HK-2 (cell line): ENCODE results near the gene RFC2.
"Not testable (repeated sequence)": the region's sequence is repeated elsewhere in the genome, so short reads cannot be mapped to it uniquely, and the experiment has no call there.

ENCODE experiments used
- DNase-seq: peaks from one replicate; pipeline ENCODE4 v3.0.0-alpha.2; 2018; ENCODE audit not compliant: unreplicated experiment

Gene RFC2

GRCh38 chr7:74282748-74283459, 28.7 kb upstream of the RFC2 start:
- DNase-seq: no peak

- peak; percentile 28 for DNase-seq
These were observed 26.8 kb upstream of the RFC2 start for GRCh38 chr7:74280985-74281384.

DNA sequence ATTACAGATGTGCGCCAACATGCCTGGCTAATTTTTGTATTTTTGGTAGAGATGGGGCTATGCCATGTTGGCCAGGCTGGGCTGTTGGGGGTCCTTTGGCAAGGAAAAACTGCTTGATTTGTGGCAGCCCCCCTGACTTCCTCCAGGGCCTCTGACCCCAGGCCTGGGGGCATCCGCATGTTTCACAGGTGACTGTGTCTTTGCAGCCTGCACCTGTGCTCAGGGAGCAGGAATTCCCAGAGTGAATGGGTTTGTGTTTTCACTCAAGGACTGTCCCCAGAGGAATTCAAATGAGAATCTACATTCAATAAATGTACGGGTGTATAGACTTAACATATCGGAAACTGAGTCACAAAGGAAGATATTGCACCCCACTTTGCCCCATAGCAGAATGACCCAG, 23.4 kb upstream of the RFC2 start:
- no peak for DNase-seq

GRCh38 chr7:74275401-74275881, 21.2 kb upstream of the RFC2 start:
- DNase-seq: no peak

DNA sequence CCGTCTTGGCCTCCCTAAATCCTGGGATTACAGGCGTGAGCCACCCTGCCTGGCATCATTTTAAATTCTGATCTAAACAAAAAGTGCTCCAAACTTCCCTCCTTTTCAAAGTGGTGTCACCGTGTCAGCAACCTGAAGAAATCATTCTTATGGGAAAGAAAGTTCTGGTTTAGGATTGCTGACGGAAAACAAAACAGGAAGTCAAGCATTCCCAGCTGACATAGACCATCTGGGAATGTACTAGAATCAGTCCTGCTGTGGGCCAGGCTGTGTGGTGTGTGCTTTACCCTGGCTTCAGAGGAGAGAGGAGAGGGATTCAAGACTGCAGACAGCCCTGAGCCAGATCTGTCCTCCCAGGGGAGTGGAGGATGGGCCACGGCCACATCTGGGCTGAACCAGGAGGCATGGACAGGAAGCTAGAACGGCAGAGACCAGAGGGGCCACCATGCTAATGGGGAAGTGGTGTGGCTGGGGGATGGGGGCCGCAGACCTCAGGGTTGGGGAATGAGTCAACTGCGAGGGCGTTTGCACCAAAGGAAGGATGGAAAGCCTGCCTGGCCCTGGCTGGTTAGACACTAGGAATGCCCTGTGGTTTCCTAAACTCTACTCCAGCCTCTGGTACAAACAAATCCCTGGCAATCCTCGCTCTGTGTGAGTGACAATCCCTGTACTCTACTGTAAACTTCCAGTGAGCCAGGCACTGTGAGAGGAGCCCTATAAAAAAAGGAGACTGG, 18.3 kb upstream of the RFC2 start:
- DNase-seq: peak; percentile 95

GRCh38 chr7:74271742-74272141, 17.5 kb upstream of the RFC2 start:
- DNase-seq: no peak

GRCh38 chr7:74269757-74270277, 15.6 kb upstream of the RFC2 start:
- DNase-seq: no peak

DNA sequence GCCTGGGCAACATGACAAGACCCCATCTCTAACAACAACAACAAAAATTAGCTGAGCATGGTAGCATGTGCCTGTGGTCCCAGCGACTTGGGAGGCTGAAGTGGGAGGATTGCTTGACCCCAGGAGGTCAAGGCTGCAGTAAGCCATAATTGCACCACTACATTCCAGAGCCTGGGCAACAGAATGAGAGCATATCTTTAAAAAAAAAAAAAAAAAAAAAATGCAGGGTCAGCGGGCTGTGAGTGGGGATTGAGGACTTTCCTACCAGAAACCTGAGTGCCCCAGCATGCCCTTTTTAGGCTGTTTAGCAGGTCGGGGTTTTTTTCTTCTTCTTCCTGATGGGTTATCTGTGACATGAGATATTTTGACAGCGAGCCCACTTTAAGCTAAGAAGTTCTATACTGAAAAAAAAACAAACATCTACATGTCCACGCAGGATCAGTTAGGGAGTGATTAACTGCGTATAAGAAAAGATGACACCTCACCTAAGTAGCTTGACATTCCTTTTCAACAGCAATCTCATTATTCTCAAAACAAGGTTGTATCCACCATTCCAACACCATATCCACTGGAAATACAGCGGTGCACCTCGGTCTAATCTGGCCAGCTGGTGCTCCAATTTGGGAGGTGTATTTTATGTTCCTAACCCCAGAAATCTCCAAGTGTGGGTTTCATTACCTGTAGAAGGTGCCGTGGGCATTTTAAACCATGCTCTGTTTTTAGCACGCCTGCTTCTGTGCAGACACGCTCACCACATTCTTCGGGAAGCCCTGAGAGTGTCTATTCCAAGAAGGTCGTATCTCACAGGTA, 13.8 kb upstream of the RFC2 start:
- no peak for DNase-seq

DNA sequence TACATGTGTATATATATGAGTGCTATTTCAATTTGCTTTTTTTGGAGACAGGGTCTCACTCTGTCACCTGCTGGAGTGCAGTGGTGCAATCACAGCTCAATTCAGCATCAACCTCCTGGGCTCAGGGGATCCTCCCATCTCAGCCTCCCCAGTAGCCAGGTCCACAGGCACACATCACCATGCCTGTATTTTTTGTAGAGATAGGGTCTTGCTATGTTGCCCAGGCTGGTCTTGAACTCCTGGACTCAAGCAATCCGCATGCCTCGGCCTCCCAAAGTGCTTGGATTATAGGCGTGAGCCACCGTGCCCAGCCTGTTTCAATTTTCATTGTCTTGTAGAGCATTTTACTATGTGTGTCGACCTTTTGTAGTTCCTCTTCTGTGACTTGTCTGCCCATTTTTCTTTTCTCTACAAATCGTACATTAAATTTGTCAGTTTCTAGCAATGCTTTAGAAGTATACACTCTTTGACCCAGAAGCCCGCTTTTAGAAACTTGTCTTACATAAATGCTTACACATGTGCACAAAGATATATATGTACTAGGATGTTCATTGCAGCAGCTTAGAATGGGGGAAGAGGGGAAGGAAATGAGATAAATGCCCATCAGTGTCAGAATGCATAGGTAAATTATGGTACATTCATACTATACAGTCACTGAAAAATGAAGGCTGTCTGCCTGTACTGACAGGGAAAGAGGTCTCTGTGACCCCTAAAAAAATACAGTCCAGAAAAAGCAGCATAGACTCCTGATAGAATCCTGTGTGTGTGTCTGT, 12.2 kb upstream of the RFC2 start:
- DNase-seq: no peak

- no peak for DNase-seq
These were observed 9.4 kb upstream of the RFC2 start for GRCh38 chr7:74263399-74264120.

DNA sequence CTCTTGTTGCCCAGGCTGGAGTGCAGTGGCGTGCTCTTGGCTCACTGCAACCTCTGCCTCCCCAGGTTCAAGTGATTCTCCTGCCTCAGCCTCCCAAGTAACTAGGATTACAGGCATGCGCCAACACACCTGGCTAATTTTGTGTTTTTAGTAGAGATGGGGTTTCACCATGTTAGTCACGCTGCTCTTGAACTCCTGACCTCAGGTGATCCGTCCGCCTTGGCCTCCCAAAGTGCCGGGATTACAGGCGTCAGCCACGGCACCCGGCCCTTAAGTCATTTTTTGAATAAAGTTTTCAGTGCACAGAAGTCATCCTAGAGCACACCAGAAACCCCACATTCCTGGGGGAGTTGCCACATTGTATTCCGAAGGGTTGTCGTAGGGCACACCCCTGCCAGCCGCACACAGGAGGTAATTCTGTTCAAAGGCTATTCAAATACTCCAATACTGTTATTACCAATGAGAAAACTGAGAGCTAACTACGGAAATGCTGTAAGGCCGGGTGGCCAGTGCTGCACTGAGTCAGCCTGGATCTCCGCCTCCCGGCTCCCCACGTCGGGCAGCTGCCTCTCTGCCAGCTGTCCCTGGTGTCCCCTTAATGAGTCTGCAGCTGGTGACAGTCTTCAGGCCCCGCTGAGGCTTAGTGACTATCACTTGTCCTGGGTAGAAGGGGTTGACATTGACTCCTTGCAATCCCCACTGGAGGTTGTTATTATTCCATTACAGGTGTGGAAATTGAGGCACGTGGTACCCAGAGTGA, 8.6 kb upstream of the RFC2 start:
- DNase-seq: no peak

DNA sequence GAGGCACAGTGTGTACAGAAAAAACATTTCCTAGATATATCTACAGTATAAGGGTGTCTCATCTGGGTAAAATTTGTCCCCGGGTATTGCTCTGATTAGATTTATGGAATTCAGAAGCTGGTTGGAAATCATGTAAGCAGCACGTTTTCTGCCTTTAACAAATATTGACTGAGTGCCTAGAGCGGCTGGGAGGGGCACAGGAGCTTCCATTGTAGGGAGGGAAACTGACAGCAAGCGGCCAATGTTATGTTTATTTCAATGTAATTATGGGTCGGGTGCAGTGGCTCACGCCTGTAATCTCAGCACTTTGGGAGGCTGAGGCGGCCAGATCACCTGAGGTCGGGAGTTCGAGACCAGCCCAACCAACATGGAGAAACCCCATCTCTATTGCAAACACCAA, 4.4 kb upstream of the RFC2 start:
- no peak for DNase-seq

GRCh38 chr7:74256491-74257408, 2.6 kb upstream of the RFC2 start:
- no peak for DNase-seq

GRCh38 chr7:74255461-74255860, 1.3 kb upstream of the RFC2 start:
- DNase-seq: not testable (repeated sequence)

DNA sequence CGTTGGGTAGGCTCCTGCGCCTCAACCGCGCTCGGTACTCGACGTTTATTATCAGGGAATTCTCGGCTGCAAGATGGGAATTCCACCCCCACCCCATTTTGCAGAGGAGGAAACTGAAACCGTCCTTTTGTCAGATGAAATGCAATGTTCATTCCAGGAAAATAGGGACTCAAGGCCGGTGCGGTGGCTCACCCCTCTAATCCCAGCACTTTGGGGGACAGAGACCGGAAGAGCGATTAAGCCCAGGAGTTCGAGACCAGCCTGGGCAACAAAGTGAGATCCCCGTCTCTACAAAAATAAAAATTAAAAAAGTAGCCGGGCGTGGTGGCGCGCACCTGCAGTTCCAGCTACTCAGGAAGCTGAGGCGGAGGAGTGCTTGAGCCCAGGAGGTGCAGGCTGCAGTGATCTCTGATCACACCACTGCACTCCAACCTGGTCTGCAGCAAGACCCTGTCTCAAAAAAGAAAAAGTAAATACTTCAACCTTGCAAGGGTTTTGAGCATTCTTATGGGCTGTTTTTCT, 720 bp upstream of the RFC2 start:
- no peak for DNase-seq

DNA sequence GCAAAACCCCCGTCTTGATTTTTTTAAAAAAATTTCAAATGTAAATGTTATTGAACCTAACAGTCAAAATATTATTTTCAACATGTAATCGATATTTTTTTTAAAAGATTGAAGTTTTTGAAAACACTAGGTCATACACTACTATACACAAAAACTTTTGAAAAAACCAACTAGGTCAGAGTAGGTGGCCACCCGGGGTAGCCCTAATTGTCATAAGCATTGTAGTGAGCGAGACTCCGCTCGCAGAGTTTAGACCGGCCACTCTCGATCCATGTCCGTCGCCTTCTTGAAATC, 417 bp downstream of the RFC2 start:
- DNase-seq: no peak

DNA sequence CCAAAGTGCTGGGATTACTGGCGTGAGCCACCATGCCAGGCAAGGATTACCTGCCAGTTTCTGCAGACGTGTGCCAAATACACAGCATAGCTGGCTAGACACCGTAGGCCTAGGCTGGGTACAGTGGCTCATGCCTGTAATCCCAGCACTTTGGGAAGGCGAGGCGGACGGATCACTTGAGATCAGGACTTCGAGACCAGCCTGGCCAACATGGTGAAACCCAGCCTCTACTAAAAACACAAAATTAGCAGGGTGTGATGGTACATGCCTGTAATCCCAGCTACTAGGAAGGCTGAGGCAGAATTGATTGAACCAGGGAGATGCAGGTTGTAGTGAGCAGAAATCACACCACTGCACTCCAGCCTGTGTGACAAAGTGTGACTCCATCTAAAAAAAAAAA, 868 bp downstream of the RFC2 start:
- no peak for DNase-seq

DNA sequence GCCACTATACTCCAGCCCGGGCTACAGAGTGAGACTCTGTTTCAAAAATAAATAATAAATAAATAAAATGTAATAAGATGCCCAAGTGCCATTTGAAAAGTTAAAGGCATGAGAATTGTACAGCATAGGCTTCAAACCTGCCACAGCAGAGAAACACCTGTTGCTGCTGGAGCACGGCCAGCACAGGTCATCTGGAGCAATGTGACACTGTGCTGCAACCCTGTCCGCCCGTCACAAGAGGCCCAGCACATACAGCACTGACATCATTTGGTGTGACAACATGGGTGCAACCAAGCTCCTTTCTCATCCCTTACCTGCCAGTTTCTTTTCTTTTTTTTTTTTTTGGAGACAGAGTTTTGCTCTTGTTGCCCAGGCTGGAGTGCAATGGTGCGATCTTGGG, 1.3 kb downstream of the RFC2 start:
- DNase-seq: no peak

DNA sequence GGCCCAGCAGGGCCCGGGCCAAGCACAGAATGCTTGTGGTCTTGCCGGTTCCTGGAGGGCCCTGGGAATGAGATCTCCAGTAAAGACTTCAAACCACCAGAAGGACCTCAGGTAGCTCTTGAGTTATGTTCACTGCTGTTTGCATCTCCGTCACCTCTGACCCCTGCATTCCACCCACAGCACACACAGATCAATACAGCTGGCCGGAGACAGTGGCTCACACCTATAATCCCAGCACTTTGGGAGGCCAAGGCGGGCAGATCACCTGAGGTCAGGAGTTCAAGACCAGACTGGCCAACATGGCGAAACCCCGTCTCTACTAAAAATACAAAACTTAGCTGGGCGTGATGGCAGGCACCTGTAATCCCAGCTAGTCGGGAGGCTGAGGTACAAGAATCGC, 5.1 kb downstream of the RFC2 start:
- not testable (repeated sequence) for DNase-seq
